WTC11 (cell line): ENCODE results near the gene SELENOS.

Experiments used
- CTCF ChIP-seq: fragments of 200-600 bp; IDR thresholded peaks from 2 replicates; pipeline ENCODE4 v1.8.0; 2022; ENCODE audit warnings: antibody characterized with exemption
- FOXP1 ChIP-seq: sonication (generic); formaldehyde crosslinking; IDR thresholded peaks from 2 replicates; pipeline ENCODE4 v1.8.0; 2022; ENCODE audit warnings: missing genetic modification reagents, mild to moderate bottlenecking, moderate library complexity, borderline replicate concordance
- IRF1 ChIP-seq: sonication (generic); formaldehyde crosslinking; IDR thresholded peaks from 2 replicates; pipeline ENCODE4 v1.8.0; 2023; ENCODE audit warnings: missing genetic modification reagents
- PREB ChIP-seq: sonication (generic); formaldehyde crosslinking; IDR thresholded peaks from 2 replicates; pipeline ENCODE4 v1.8.1; 2022; ENCODE audit warnings: mild to moderate bottlenecking, missing genetic modification reagents, moderate library complexity, borderline replicate concordance
- TEAD4 ChIP-seq: sonication (generic); formaldehyde crosslinking; IDR thresholded peaks from 2 replicates; pipeline ENCODE4 v1.8.0; 2022; ENCODE audit warnings: mild to moderate bottlenecking, missing genetic modification reagents
- ZNF423 ChIP-seq: fragments of 250-450 bp; sonication (Bioruptor Pico); IDR thresholded peaks from 2 replicates; pipeline ENCODE4 v2.1.2; 2022; ENCODE audit warnings: mild to moderate bottlenecking, moderate library complexity

- TF ChIP-seq PREB (CRISPR knock-in tag): no peak
- no peak for TF ChIP-seq IRF1
- no peak for TF ChIP-seq CTCF
- TF ChIP-seq TEAD4 (CRISPR knock-in tag): no peak
- TF ChIP-seq FOXP1 (CRISPR knock-in tag): no peak
- no peak for TF ChIP-seq ZNF423 (CRISPR knock-in tag)
Observed at GRCh38 chr15:101322854-101323477, 45.7 kb upstream of the SELENOS start.
